A673 (cell line): Measurements from ENCODE around the gene ARHGAP5. TPM values are rescaled to one million over a fixed set of nuclear protein-coding genes. Genes with fewer than 3 reads are reported as not detected.
A peak's percentile ranks its signal among the peaks of the same experiment; 100 is the strongest.

Experiments
- BruUV-seq: library from RNA; stranded (reverse); fragments of 400-500 nt; replicated peaks from 2 replicates; lab custom pipeline; 2021; lab: Mats Ljungman, UMichigan
- CTCF ChIA-PET: fragments of 300-600 bp; sonication (Branson Sonifier 250); formaldehyde crosslinking; loops from one replicate; lab custom pipeline; 2022; ENCODE audit warnings: antibody characterized with exemption; lab: Charles Lee
- POLR2A ChIA-PET: fragments of 300-600 bp; sonication (Branson Sonifier 250); formaldehyde crosslinking; loops from one replicate; lab custom pipeline; 2022; ENCODE audit warnings: antibody characterized with exemption; ENCODE audit not compliant: low non-redundant PET; lab: Charles Lee
- DNase-seq: peaks from one replicate; pipeline ENCODE4 v3.0.0-alpha.2; 2015; ENCODE audit warnings: low spot score
- H3K27ac ChIP-seq: fragments of 200-600 bp; sonication (generic); 2 replicates; pipeline ENCODE4 v1.5.1; 2016; ENCODE audit warnings: mixed run types, low read depth, mild to moderate bottlenecking, mixed read lengths, antibody characterized with exemption, low read length; ENCODE audit not compliant: poor library complexity, severe bottlenecking
- H3K27me3 ChIP-seq: fragments of 200-600 bp; sonication (generic); replicated peaks from 2 replicates; pipeline ENCODE4 v1.6.1; 2017; ENCODE audit warnings: mixed run types, low read depth, mild to moderate bottlenecking, mixed read lengths, antibody characterized with exemption, low read length; ENCODE audit not compliant: insufficient read depth, poor library complexity
- H3K36me3 ChIP-seq: fragments of 200-600 bp; sonication (generic); 2 replicates; pipeline ENCODE4 v1.6.1; 2016; ENCODE audit warnings: mixed run types, mild to moderate bottlenecking, mixed read lengths, antibody characterized with exemption, low read length; ENCODE audit not compliant: insufficient read depth, poor library complexity, severe bottlenecking
- H3K4me1 ChIP-seq: fragments of 200-600 bp; sonication (generic); 2 replicates; pipeline ENCODE4 v1.6.1; 2017; ENCODE audit warnings: mixed run types, mild to moderate bottlenecking, mixed read lengths, antibody characterized with exemption, low read length; ENCODE audit not compliant: insufficient read depth, poor library complexity, severe bottlenecking
- H3K4me3 ChIP-seq: fragments of 200-600 bp; sonication (generic); 2 replicates; pipeline ENCODE4 v1.5.1; 2016; ENCODE audit warnings: low read depth, mixed run types, mild to moderate bottlenecking, mixed read lengths, low read length; ENCODE audit not compliant: poor library complexity, severe bottlenecking
- H3K9me3 ChIP-seq: fragments of 200-600 bp; sonication (generic); 2 replicates; pipeline ENCODE4 v1.6.1; 2016; ENCODE audit warnings: mixed run types, low read depth, mild to moderate bottlenecking, mixed read lengths, antibody characterized with exemption, low read length; ENCODE audit not compliant: poor library complexity, severe bottlenecking
- EZH2 ChIP-seq: fragments of 200-600 bp; sonication (generic); IDR thresholded peaks from 2 replicates; pipeline ENCODE4 v1.6.1; 2017; ENCODE audit warnings: borderline replicate concordance, low read depth, mild to moderate bottlenecking, mixed read lengths, antibody characterized with exemption, low read length; ENCODE audit not compliant: poor library complexity, severe bottlenecking
- intact Hi-C: fragments of 100-400 bp; cut with micrococcal nuclease; formaldehyde crosslinking; loops from one replicate; pipeline ENCODE4 v1.10.0; 2022; ENCODE audit not compliant: unreplicated experiment
- total RNA-seq: library from RNA; stranded (reverse); gene quantifications from 2 replicates; pipeline ENCODE4 v1.2.3, GENCODE V29; 2021
- TF ChIP-seq, protein P1 (sequence below): fragments of 300-800, 200-600 bp; sonication (generic); conservative IDR thresholded peaks from 2 replicates; pipeline ENCODE4 v1.5.1; 2017; ENCODE audit warnings: low read depth, mild to moderate bottlenecking, antibody characterized with exemption, low read length, moderate library complexity, mixed read lengths

Gene ARHGAP5
- total RNA-seq, 1 experiment from 2014 or later: 51.3 TPM

DNA sequence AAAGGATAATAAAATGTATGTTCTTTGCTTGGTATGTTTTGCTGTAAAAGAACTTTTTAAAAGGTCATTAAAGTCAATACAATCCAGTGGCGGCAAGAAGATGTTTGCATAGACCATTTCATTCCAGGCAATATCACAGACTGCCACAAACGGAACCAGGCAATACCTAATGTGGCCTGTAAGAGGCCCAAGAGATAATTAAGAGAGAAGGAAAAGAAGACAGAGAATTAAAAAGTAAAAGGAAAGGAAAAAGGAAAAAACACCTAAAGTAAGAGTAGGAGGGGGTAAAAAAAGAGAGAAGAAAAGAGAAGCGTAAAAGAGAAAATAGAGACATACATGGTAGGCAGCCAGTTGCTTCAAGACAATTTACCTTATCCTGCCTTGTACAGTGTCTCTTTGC is 6.8 kb upstream of the ARHGAP5 start:
- H3K27ac ChIP-seq: no peak overlapping the region
- intact Hi-C loops: loop anchor here (5.0 to 10.0 kb wide), 3 partner anchors 135 to 555 kb away; no protein-coding TSS in a partner anchor
- DNase-seq: no peak
- no peaks in the 10 kb centered on the region for H3K36me3 ChIP-seq
- H3K27me3 ChIP-seq: peaks cover 4% of the 10 kb centered on the region
- BruUV-seq: no TSS peak
- H3K4me3 ChIP-seq: no peak overlapping the region
- ChIA-PET POLR2A (no interaction called here), CTCF (no interaction called here)
- peaks cover 4% of the 10 kb centered on the region for H3K4me1 ChIP-seq
- H3K9me3 ChIP-seq: no peaks in the 10 kb centered on the region
- no peak for TF ChIP-seq EZH2
- TF ChIP-seq, protein P1, sequence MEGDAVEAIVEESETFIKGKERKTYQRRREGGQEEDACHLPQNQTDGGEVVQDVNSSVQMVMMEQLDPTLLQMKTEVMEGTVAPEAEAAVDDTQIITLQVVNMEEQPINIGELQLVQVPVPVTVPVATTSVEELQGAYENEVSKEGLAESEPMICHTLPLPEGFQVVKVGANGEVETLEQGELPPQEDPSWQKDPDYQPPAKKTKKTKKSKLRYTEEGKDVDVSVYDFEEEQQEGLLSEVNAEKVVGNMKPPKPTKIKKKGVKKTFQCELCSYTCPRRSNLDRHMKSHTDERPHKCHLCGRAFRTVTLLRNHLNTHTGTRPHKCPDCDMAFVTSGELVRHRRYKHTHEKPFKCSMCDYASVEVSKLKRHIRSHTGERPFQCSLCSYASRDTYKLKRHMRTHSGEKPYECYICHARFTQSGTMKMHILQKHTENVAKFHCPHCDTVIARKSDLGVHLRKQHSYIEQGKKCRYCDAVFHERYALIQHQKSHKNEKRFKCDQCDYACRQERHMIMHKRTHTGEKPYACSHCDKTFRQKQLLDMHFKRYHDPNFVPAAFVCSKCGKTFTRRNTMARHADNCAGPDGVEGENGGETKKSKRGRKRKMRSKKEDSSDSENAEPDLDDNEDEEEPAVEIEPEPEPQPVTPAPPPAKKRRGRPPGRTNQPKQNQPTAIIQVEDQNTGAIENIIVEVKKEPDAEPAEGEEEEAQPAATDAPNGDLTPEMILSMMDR: no peak

DNA sequence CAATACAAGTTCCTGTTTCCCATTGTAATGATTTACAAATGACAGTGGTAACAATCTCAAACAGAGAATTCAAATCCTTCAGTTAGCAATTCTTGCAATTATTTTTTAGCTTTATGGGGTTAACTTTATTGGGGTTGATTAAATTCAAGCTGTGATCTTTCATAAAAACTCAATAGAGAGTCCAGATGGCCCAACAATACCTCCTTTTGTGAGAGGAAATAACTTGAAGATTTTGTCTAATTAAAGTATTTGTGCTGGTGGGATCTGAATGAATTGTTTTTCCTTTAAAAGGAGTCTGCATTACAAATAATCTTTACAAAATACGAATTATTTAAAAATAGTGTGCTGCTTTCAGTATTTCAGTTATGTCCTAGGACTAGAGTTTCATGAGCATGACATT is 4.4 kb upstream of the ARHGAP5 start:
- no TSS peak for BruUV-seq
- ChIA-PET POLR2A (no interaction called here), CTCF (interaction anchor here (1.3 to 1.5 kb wide), 2 partner anchors 178 to 180 kb away, joined by 4 to 7 read pairs; no protein-coding TSS in a partner anchor)
- no peaks in the 10 kb centered on the region for H3K36me3 ChIP-seq
- no peaks in the 10 kb centered on the region for H3K9me3 ChIP-seq
- no peak overlapping the region for H3K27ac ChIP-seq
- peaks cover 4% of the 10 kb centered on the region for H3K4me1 ChIP-seq
- peaks cover 4% of the 10 kb centered on the region for H3K27me3 ChIP-seq
- peak; percentile 21 for DNase-seq
- no peak for TF ChIP-seq EZH2
- TF ChIP-seq, protein P1: no peak
- H3K4me3 ChIP-seq: no peak overlapping the region
- intact Hi-C loops: loop anchor here (1.0 to 10.0 kb wide), 5 partner anchors 131 to 558 kb away; partner anchors contain the start of gene RNU6-8

DNA sequence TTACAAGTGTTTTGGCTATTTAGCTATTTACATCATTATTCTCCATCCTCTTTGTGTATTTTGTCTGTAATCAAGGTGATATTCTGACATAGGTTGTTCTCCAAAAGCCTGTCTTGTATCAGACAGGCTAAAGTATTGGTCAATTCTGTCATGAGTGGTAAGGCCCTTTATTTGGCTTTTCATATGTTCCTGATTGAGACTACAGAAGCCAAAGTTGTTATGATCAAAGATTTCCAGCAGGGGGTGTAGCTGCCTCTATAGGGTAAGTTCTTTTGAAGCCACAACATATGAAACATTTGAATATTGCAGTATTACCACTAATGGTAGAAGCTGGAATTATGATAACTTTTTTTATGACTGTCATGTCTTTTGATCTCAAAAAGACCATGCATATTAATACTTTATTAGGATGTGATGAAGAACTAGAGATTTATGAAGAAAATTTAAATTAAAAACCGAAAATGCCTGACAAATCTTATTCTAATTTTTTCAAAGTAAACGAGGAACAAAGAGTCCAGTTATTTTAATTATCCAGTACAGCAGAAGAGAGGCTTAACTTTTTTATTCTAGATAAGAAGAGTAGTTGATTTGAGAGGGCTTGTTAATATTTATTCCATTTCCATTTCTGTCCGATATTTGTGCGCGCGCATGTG is 3.4 kb upstream of the ARHGAP5 start:
- TF ChIP-seq EZH2: no peak
- TF ChIP-seq, protein P1: peak; percentile 76
- Histone ChIP-seq H3K4me3 (no peak overlapping the region), H3K9me3 (no peaks in the 10 kb centered on the region), H3K27ac (no peak overlapping the region), H3K4me1 (peaks cover 8% of the 10 kb centered on the region), H3K27me3 (peaks cover 4% of the 10 kb centered on the region), H3K36me3 (no peaks in the 10 kb centered on the region)
- ChIA-PET POLR2A (interaction anchor here (0.5 kb wide), 1 partner anchor 10 kb away, joined by 3 read pairs; no protein-coding TSS in a partner anchor), CTCF (interaction anchor here (0.6 to 1.5 kb wide), 8 partner anchors 18 to 430 kb away, joined by 3 to 8 read pairs (median 4); no protein-coding TSS in a partner anchor)
- BruUV-seq: no TSS peak
- intact Hi-C loops: loop anchor here (1.0 to 10.0 kb wide), 5 partner anchors 130 to 559 kb away; partner anchors contain the start of gene RNU6-8
- DNase-seq: peak; percentile 88
